HG03108 (cell line): Measurements from ENCODE around the gene ZNF365.
"Not testable (repeated sequence)": the region's sequence is repeated elsewhere in the genome, so short reads cannot be mapped to it uniquely, and the experiment has no call there.

Experiments
- ATAC-seq: cut with Tn5 transposase; IDR thresholded peaks from one replicate; pipeline ENCODE4 v1.9.1; 2021; ENCODE audit warnings: moderate library complexity; ENCODE audit not compliant: unreplicated experiment

ZNF365 gene

GRCh38 chr10:62373995-62374861, at the start of gene ZNF365:
TSS of gene ZNF365 (plus strand) at chr10:62374369. CDS start at chr10:62376194, 1,825 bp downstream.
- no peak for ATAC-seq

- ATAC-seq, result no peak
These were observed 48.0 kb upstream of the ZNF365 start for GRCh38 chr10:62326176-62326575.

- ATAC-seq, result no peak
These were observed 46.3 kb upstream of the ZNF365 start for GRCh38 chr10:62327885-62328284.

- ATAC-seq, result no peak
These were observed 44.0 kb upstream of the ZNF365 start for GRCh38 chr10:62330213-62330612.

- no peak for ATAC-seq
These were observed 41.8 kb upstream of the ZNF365 start for GRCh38 chr10:62332406-62332805.

- no peak for ATAC-seq
These were observed 40.9 kb upstream of the ZNF365 start for GRCh38 chr10:62333135-62333889.

GRCh38 chr10:62333988-62334682, 40.0 kb upstream of the ZNF365 start:
- ATAC-seq, result no peak

- ATAC-seq, result no peak
These were observed 38.8 kb upstream of the ZNF365 start for GRCh38 chr10:62335326-62335725.

GRCh38 chr10:62336404-62336803, 37.8 kb upstream of the ZNF365 start:
- ATAC-seq, result no peak

- no peak for ATAC-seq
These were observed 32.8 kb upstream of the ZNF365 start for GRCh38 chr10:62341419-62341818.

GRCh38 chr10:62343000-62343399, 31.2 kb upstream of the ZNF365 start:
- no peak for ATAC-seq

GRCh38 chr10:62348029-62348428, 26.1 kb upstream of the ZNF365 start:
- ATAC-seq, result no peak

GRCh38 chr10:62352356-62352970, 21.7 kb upstream of the ZNF365 start:
- ATAC-seq, result no peak

- ATAC-seq, result no peak
These were observed 19.3 kb upstream of the ZNF365 start for GRCh38 chr10:62354916-62355315.

- no peak for ATAC-seq
These were observed 17.7 kb upstream of the ZNF365 start for GRCh38 chr10:62356447-62356846.

GRCh38 chr10:62358151-62358550, 16.0 kb upstream of the ZNF365 start:
- not testable (repeated sequence) for ATAC-seq

- no peak for ATAC-seq
These were observed 552 bp upstream of the ZNF365 start for GRCh38 chr10:62373639-62373994.

- no peak for ATAC-seq
These were observed 917 bp downstream of the ZNF365 start for GRCh38 chr10:62374862-62375710.

- ATAC-seq, result no peak
These were observed 2.2 kb downstream of the ZNF365 start for GRCh38 chr10:62376071-62377025.
